HG02588 (cell line): ENCODE data around the gene TARDBP.
"Not testable (repeated sequence)": the region's sequence is repeated elsewhere in the genome, so short reads cannot be mapped to it uniquely, and the experiment has no call there.

Experiments used
- ATAC-seq: cut with Tn5 transposase; IDR thresholded peaks from one replicate; pipeline ENCODE4 v1.9.1; 2021; ENCODE audit warnings: mild to moderate bottlenecking, moderate library complexity; ENCODE audit not compliant: unreplicated experiment

Gene TARDBP

GRCh38 chr1:10992004-10992403 lies 20.4 kb upstream of the TARDBP start:
- not testable (repeated sequence) for ATAC-seq

DNA sequence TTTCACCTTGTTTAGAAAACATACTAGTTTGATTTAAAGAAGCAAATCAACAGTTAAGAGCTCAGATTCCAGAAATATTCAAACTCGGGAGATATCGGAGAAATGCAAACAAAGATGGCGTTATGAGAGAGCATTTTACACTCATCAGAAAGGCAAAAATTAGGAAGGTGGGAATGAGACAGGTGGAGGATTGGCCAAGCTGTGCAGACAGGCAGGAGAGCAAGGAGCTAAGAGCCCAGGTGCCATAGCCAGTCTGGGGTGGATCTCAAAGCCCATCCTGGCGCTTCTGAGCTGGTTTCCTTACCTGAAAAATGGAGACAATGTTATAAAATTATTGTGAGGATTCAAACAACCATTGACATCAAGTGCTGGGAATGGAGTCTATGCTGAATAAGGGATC lies 19.6 kb upstream of the TARDBP start:
- no peak for ATAC-seq

GRCh38 chr1:10996100-10996499 lies 16.4 kb upstream of the TARDBP start:
- ATAC-seq = no peak

DNA sequence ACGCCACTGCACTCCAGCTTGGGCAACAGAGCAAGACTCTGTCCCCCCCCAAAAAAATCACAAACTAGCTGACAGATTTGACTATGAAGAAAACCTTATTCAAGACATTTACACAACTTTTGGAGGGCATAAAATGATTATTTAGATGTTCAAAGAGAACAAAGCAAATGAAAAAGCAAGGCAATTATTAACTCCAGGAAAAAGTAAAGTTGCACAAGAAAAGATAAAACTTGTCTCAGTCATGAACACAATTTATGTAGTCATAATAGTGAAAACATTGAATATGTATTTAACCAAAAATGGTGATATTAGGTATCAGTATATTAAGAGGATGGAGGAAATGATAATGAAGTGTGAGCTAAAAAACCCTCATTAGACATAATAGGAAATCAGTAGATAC lies 11.9 kb upstream of the TARDBP start:
- ATAC-seq = no peak

DNA sequence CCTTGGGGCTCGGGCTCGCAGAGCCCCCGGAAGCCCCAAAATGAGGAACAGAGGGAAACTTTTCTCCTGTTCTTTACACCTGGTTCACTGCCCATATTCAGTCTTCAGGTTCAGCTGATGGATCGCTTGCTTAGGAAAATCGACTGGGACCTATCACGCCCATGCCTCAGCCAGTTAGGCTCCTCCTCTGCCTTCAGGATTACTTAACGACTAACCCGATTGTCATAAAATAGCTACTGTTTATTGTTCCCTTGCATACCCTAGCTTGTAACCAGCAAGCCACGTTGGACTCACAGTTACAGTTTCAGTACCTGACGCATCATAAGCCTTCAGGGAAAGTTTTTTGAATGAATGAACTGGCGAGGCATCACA lies 692 bp downstream of the TARDBP start:
- ATAC-seq = peak; percentile 5

GRCh38 chr1:11019358-11019757 lies 6.9 kb downstream of the TARDBP start:
- not testable (repeated sequence) for ATAC-seq

DNA sequence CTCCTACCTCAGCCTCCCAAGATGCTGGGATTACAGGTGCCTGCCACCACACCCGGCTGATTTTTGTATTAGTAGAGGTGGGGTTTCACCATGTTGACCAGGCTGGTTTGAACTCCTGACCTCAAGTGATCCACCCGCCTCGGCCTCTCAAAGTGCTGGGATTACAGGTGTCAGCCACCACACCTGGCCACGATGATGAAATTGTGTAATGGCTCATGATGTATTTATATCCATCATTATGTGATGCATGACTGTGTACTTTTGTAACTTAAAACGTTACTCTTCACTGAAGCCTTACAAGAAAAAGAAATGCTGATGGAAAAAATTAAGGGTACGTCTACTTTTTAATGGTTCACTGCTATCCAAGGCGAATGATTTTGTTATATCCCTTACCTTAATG lies 7.5 kb downstream of the TARDBP start:
- no peak for ATAC-seq

GRCh38 chr1:11023201-11023600 lies 10.7 kb downstream of the TARDBP start:
- ATAC-seq = no peak

- no peak for ATAC-seq
Measured at GRCh38 chr1:11024154-11024873, 11.9 kb downstream of the TARDBP start.

- ATAC-seq = no peak
Measured at GRCh38 chr1:11024874-11025203, 12.4 kb downstream of the TARDBP start.

GRCh38 chr1:11025618-11026017 lies 13.2 kb downstream of the TARDBP start:
- ATAC-seq = no peak

- no peak for ATAC-seq
Measured at GRCh38 chr1:11026052-11026451, 13.6 kb downstream of the TARDBP start.

GRCh38 chr1:11026903-11027302 lies 14.4 kb downstream of the TARDBP start:
- ATAC-seq = no peak

- ATAC-seq = no peak
Measured at GRCh38 chr1:11027316-11027715, 14.9 kb downstream of the TARDBP start.

DNA sequence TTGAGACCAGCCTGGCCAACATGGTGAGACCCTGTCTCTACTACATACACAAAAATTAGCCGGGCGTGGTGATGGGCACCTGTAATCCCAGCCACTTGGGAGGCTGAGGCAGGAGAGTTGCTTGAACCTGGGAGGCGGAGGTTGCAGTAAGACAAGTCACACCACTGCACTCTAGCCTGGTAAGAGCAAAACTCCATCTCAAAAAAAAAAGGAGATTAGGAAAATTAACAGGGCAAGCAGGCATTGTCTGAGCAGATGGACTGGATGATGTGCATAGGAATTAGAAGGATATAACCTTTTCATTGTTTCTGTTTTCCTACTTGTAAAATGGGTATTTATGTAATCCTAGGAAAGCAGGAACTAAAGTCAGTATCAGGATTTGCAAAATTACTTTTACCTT lies 15.6 kb downstream of the TARDBP start:
- no peak for ATAC-seq

DNA sequence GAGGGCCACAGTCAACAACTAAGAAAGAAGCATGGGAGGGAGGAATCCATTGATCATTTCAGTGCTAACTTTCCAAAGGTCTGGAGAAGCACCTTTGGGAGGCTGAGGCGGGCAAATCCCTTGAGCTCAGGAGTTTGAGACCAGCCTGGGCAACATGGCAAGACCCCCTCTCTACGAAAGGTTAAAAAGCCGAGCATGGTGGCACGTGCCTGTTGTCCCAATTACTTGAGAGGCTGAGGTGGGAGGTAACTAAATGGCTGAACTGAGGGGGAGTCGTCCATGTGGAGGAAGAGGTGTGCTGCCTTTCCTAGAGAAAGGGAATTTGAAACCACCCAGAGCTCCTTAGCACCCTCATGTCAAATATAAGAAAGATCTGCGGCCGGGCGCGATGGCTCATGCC lies 18.4 kb downstream of the TARDBP start:
- no peak for ATAC-seq

DNA sequence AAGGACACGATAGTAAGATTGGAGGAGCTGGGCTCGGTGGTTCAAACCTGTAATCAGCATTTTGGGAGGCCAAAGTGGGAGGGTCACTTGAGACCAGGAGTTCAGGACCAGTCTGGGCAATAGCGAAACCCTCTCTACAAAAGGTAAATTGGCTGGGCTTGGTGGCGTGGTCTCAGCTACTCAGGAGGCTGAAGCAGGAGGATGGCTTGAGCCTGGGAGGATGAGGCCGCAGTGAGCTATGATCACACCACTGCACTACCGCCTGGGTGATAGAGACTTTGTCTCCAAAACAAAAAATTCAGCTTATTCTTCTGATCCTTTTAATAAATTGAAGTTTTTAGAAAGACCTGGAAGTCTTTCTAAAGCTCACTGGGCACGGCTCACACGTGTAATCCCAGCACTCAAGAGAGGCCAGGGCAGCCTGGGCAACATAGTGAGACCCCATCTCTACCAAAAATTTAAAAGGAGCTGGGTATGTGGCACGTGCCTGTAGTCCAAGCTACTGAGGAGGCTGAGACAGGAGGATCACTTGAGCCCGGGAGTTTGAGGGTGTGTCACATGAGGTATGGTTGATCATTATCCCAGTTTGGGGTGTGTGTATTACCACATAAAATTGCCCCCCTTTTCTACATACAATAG lies 19.3 kb downstream of the TARDBP start:
- ATAC-seq = no peak

DNA sequence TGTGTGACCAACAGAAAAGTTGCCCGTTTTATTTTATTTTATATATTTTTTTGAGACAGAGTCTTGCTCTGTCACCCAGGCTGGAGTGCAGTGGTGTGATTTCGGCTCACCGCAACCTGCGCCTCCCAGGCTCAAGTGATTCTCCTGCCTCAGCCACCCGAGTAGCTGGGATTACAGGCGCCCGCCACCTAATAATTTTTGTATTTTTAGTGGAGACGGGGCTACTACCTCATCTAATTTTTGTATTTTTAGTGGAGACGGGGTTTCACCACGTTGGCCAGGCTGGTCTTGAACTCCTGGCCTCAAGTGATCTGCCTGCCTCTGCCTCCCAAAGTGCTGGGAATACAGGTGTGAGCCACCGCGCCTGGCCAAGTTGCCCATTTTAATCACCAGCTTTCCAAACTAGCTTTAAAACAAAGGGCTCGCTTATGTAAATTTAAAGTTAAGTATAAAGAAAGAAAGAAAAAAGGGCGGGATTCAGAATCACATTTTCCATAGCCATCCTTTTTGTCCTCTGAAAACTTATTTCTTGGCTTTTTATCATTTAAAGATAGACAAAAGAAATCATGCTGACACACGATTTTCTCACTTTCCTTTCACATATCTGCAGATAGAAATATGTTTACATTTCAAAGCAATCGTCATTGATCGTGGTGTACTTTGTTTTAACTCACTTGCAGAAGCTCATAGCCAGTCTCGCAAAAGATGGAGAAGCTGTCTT lies 24.7 kb downstream of the TARDBP start:
- ATAC-seq = not testable (repeated sequence)

- no peak for ATAC-seq
Measured at GRCh38 chr1:11037740-11038182, 25.3 kb downstream of the TARDBP start.

GRCh38 chr1:11039351-11040104 lies 27.1 kb downstream of the TARDBP start:
- no peak for ATAC-seq

- not testable (repeated sequence) for ATAC-seq
Measured at GRCh38 chr1:11040105-11040429, 27.6 kb downstream of the TARDBP start.

DNA sequence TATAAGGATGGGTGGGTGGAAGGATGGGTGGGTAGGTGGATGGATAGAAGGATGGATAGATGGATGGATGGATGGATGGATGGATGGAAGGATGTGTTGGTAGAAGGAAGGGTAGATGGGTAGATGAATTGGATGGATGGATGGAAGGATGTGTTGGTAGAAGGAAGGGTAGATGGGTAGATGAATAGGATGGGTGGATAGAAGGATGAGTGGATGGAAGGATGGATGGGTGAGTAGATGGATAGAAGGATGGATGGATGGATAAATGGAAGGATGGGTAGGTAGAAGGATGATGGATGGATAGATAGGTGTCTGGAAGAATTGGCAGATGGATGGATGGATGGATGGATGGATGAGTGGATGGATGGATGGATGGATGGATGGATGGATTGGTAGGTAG lies 28.6 kb downstream of the TARDBP start:
- ATAC-seq = no peak
